Measurements from ENCODE around the gene MUC4.
"Not testable (repeated sequence)": the region's sequence is repeated elsewhere in the genome, so short reads cannot be mapped to it uniquely, and the experiment has no call there.

The MUC4 gene

DNA sequence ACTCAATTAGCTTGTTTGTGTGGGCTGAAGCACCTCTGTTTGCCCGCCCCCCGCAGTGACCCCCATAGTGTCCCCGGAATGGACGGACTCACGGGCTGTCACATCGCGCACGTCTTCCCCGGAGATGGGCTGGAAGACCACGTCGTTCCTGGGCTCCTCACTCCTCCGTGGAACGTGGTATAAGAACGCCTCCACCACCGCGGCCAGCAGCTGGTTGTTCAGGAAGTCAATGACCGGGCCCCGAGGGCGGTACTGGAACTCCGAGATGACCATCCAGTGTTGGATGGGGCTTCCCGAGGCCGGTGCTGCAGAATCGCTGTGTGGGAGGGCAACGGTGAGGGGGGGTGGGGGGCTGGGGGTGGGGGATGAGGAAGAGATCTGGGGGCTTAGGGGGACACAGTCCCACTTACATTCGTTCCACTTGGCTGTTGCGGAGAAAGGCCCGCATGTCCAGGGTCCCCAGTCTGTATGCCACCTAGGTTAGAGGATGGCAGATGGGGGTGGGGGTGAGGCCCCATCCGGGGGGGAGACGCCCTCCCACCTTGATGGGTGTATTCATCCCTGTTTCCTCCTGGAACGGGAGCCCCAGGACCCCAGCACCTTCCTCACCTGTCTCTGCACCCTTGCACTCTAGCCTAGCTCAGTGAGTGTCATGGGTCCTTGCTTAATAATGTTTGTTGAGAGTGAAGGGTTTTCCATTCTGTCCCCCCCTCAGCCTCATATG, 60.8 kb downstream of the MUC4 start:
- no peak for TF ChIP-seq ZNF8 (CRISPR knock-in tag; IDR thresholded peaks at IDR 0.05)
- TF ChIP-seq GLIS3 (CRISPR knock-in tag; IDR thresholded peaks at IDR 0.05): no peak
- TF ChIP-seq, protein P1, sequence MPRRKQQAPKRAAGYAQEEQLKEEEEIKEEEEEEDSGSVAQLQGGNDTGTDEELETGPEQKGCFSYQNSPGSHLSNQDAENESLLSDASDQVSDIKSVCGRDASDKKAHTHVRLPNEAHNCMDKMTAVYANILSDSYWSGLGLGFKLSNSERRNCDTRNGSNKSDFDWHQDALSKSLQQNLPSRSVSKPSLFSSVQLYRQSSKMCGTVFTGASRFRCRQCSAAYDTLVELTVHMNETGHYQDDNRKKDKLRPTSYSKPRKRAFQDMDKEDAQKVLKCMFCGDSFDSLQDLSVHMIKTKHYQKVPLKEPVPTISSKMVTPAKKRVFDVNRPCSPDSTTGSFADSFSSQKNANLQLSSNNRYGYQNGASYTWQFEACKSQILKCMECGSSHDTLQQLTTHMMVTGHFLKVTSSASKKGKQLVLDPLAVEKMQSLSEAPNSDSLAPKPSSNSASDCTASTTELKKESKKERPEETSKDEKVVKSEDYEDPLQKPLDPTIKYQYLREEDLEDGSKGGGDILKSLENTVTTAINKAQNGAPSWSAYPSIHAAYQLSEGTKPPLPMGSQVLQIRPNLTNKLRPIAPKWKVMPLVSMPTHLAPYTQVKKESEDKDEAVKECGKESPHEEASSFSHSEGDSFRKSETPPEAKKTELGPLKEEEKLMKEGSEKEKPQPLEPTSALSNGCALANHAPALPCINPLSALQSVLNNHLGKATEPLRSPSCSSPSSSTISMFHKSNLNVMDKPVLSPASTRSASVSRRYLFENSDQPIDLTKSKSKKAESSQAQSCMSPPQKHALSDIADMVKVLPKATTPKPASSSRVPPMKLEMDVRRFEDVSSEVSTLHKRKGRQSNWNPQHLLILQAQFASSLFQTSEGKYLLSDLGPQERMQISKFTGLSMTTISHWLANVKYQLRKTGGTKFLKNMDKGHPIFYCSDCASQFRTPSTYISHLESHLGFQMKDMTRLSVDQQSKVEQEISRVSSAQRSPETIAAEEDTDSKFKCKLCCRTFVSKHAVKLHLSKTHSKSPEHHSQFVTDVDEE (CRISPR knock-in tag; IDR thresholded peaks at IDR 0.05): no peak
- TF ChIP-seq ESRRG (CRISPR knock-in tag; IDR thresholded peaks at IDR 0.05): no peak
- TF ChIP-seq, protein P2, sequence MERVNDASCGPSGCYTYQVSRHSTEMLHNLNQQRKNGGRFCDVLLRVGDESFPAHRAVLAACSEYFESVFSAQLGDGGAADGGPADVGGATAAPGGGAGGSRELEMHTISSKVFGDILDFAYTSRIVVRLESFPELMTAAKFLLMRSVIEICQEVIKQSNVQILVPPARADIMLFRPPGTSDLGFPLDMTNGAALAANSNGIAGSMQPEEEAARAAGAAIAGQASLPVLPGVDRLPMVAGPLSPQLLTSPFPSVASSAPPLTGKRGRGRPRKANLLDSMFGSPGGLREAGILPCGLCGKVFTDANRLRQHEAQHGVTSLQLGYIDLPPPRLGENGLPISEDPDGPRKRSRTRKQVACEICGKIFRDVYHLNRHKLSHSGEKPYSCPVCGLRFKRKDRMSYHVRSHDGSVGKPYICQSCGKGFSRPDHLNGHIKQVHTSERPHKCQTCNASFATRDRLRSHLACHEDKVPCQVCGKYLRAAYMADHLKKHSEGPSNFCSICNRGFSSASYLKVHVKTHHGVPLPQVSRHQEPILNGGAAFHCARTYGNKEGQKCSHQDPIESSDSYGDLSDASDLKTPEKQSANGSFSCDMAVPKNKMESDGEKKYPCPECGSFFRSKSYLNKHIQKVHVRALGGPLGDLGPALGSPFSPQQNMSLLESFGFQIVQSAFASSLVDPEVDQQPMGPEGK (CRISPR knock-in tag; IDR thresholded peaks at IDR 0.05; ENCODE audit: borderline replicate concordance): no peak
- no peak for TF ChIP-seq ISL1 (CRISPR knock-in tag; IDR thresholded peaks at IDR 0.05)
- TF ChIP-seq, protein P3, sequence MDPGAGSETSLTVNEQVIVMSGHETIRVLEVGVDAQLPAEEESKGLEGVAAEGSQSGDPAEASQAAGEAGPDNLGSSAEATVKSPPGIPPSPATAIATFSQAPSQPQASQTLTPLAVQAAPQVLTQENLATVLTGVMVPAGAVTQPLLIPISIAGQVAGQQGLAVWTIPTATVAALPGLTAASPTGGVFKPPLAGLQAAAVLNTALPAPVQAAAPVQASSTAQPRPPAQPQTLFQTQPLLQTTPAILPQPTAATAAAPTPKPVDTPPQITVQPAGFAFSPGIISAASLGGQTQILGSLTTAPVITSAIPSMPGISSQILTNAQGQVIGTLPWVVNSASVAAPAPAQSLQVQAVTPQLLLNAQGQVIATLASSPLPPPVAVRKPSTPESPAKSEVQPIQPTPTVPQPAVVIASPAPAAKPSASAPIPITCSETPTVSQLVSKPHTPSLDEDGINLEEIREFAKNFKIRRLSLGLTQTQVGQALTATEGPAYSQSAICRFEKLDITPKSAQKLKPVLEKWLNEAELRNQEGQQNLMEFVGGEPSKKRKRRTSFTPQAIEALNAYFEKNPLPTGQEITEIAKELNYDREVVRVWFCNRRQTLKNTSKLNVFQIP (CRISPR knock-in tag; IDR thresholded peaks at IDR 0.05; ENCODE audit: borderline replicate concordance, low read depth): no peak
- no peak for TF ChIP-seq OSR1 (CRISPR knock-in tag; IDR thresholded peaks at IDR 0.05)
- no peak for TF ChIP-seq ZC3H10 (CRISPR knock-in tag; IDR thresholded peaks at IDR 0.05)
- no peak for TF ChIP-seq PPARA (CRISPR knock-in tag; IDR thresholded peaks at IDR 0.05; ENCODE audit: borderline replicate concordance)
- TF ChIP-seq BACH2 (CRISPR knock-in tag; IDR thresholded peaks at IDR 0.05; ENCODE audit: borderline replicate concordance): no peak
- no peak for TF ChIP-seq ARNTL (CRISPR knock-in tag; IDR thresholded peaks at IDR 0.05; ENCODE audit: borderline replicate concordance, low read depth)
- TF ChIP-seq, protein P4, sequence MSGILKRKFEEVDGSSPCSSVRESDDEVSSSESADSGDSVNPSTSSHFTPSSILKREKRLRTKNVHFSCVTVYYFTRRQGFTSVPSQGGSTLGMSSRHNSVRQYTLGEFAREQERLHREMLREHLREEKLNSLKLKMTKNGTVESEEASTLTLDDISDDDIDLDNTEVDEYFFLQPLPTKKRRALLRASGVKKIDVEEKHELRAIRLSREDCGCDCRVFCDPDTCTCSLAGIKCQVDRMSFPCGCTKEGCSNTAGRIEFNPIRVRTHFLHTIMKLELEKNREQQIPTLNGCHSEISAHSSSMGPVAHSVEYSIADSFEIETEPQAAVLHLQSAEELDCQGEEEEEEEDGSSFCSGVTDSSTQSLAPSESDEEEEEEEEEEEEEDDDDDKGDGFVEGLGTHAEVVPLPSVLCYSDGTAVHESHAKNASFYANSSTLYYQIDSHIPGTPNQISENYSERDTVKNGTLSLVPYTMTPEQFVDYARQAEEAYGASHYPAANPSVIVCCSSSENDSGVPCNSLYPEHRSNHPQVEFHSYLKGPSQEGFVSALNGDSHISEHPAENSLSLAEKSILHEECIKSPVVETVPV (CRISPR knock-in tag; IDR thresholded peaks at IDR 0.05): no peak
- no peak for TF ChIP-seq SNAI2 (CRISPR knock-in tag; IDR thresholded peaks at IDR 0.05)
- no peak for ATAC-seq

DNA sequence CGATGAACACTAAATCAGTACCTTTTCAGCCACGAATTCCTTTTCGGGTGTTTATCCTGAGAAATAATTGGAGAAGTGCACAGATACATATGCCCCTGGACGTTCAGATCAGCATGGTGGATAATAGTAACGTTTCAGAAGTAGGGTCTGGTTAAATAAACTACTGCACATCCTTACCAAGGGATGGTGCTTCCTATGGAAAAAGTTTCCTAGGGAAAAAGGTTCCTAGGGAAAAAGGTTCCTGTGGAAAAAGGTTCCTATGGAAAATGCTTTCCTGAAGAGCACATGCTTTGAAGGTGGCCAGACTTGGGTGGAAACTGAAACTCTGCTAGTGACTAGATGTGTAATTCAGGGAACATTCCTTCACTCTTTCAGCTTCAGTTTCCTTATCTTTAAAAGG, 62.6 kb downstream of the MUC4 start:
- not testable (repeated sequence) for ATAC-seq

DNA sequence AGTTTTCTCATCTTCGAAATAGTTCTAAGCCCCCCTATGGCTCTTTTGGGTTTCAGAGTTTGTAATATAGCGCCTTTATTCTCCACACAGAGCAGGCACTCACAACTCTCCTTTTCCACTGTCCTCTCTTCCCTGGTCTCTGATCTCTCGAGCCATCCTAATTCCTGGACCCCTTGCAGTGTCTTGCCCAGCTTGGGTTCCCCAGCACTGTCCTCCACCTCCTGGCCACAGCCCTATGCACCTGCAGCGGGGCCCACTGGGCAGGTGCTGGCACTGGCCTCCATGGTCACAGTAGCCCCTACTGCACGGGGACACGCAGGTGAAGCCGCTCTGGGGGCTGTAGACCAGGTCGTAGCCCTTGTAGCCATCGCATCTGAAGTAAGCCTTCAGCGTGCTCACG, 63.1 kb downstream of the MUC4 start:
- no peak for ATAC-seq
- TF ChIP-seq CSDC2 (CRISPR knock-in tag; IDR thresholded peaks at IDR 0.05) (no peak), ZNF8 (CRISPR knock-in tag; IDR thresholded peaks at IDR 0.05) (no peak), ZFP3 (CRISPR knock-in tag; IDR thresholded peaks at IDR 0.05) (no peak), PPARA (CRISPR knock-in tag; IDR thresholded peaks at IDR 0.05; ENCODE audit: borderline replicate concordance) (no peak), ISL1 (CRISPR knock-in tag; IDR thresholded peaks at IDR 0.05) (no peak), ZFP30 (CRISPR knock-in tag; IDR thresholded peaks at IDR 0.05) (no peak), OSR1 (CRISPR knock-in tag; IDR thresholded peaks at IDR 0.05) (no peak), GLIS3 (CRISPR knock-in tag; IDR thresholded peaks at IDR 0.05) (no peak)
- TF ChIP-seq, protein P5, sequence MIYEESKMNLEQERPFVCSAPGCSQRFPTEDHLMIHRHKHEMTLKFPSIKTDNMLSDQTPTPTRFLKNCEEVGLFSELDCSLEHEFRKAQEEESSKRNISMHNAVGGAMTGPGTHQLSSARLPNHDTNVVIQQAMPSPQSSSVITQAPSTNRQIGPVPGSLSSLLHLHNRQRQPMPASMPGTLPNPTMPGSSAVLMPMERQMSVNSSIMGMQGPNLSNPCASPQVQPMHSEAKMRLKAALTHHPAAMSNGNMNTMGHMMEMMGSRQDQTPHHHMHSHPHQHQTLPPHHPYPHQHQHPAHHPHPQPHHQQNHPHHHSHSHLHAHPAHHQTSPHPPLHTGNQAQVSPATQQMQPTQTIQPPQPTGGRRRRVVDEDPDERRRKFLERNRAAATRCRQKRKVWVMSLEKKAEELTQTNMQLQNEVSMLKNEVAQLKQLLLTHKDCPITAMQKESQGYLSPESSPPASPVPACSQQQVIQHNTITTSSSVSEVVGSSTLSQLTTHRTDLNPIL (CRISPR knock-in tag; IDR thresholded peaks at IDR 0.05; ENCODE audit: low read depth): no peak

DNA sequence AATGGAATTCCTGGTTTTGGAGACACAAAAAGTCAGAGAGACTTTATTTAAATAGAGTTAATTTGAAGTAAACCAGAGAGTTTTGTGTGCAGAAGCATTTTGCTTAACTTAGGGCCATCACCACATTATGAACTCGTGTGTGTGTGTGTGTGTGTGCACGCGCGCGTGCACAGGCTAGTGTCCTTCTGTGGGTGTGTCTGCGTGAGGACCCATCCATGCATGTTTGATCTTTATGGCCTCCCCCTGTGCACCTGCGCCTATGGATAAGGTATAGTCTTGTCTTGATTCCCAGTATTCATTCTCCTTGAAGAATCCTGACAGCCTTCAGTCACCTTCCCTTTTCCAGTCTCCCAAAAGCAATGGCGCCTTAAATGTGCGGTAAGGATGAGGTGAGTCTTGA, 65.0 kb downstream of the MUC4 start:
- no peak for ATAC-seq
- TF ChIP-seq, protein P5 (CRISPR knock-in tag; IDR thresholded peaks at IDR 0.05; ENCODE audit: low read depth): no peak
- TF ChIP-seq, protein P1 (CRISPR knock-in tag; IDR thresholded peaks at IDR 0.05): no peak
- TF ChIP-seq ARNTL (CRISPR knock-in tag; IDR thresholded peaks at IDR 0.05; ENCODE audit: borderline replicate concordance, low read depth) (no peak), ZC3H10 (CRISPR knock-in tag; IDR thresholded peaks at IDR 0.05) (no peak), BACH2 (CRISPR knock-in tag; IDR thresholded peaks at IDR 0.05; ENCODE audit: borderline replicate concordance) (no peak), CSDC2 (CRISPR knock-in tag; IDR thresholded peaks at IDR 0.05) (no peak), OSR1 (CRISPR knock-in tag; IDR thresholded peaks at IDR 0.05) (no peak), TOX (CRISPR knock-in tag; IDR thresholded peaks at IDR 0.05; ENCODE audit: borderline replicate concordance) (no peak), ZNF70 (CRISPR knock-in tag; IDR thresholded peaks at IDR 0.05) (no peak), TCF4 (CRISPR knock-in tag; IDR thresholded peaks at IDR 0.05; ENCODE audit: borderline replicate concordance) (no peak), RARB (CRISPR knock-in tag; IDR thresholded peaks at IDR 0.05) (no peak), ZFP30 (CRISPR knock-in tag; IDR thresholded peaks at IDR 0.05) (no peak)
